Activated CD8-positive, alpha-beta memory T cell treated with anti-CD3 and anti-CD28 coated beads, Interleukin-2, amount 50 U/mL, for 4 hours (primary cell): ENCODE data around the gene CHN1.

Experiments
- DNase-seq: peaks from one replicate; pipeline ENCODE4 v3.0.0-alpha.2; 2020

The CHN1 gene

GRCh38 chr2:175009917-175010621 lies 4.9 kb upstream of the CHN1 start:
- no peak for DNase-seq

DNA sequence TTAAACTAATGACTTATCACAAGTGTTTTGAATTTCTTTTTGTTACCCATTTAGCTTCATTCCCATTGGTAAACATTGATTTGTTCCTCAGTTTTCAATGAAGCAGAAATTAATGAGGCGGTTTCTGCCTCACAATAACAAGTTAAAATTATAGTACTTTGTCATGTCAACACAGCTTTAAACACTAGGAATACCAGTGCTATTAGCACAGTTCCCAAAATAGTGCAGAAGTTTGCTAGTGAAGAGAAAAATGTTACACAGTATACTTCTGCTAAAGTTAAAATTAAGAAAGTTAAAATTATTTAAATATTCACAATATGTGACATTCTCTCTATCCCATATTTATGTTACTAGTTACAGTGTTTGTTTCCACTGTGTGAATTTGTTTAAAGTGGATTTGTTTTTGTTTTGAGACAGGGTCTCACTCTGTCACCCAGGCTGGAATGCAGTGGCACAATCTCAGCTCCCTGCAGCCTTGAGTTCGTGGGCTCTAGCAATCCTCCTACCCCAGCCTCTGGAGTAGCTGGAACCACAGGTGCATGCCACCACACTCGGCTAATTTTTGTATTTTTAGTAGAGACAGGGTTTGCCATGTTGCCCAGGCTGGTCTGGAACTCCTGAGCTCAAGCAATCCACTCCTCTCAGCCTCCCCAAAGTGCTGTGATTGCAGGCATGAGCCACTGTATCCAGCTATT lies 3.8 kb upstream of the CHN1 start:
- no peak for DNase-seq

- no peak for DNase-seq
Measured at GRCh38 chr2:175008009-175008408, 2.8 kb upstream of the CHN1 start.

- no peak for DNase-seq
Measured at GRCh38 chr2:175007510-175007909, 2.3 kb upstream of the CHN1 start.

- no peak for DNase-seq
Measured at GRCh38 chr2:175006281-175006680, 1.1 kb upstream of the CHN1 start.

DNA sequence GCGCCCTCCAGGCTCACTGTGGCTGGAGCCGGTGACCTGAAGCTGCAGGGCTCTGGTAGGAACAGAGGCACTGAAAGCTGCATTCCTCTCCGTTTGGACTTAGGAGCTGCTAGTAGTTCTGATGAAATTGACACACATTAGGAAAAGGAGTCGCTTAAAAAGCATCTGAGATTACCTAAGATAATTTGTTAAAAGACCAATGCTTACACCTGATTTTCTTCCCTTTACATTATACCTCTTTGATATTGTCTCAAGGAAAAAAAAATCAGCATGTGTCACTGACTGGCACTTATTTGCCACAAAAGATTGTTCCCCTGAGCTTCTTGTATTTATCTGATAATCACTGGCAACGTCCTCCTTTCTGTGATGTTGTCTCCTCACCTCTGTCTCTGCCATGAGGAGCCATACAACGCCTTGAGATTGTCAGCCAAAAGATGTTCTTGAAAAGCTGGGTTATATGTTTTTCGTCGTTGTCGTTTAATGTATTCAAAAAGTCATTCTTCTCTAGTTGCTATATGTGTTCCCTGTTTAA lies 618 bp upstream of the CHN1 start:
- no peak for DNase-seq

- no peak for DNase-seq
Measured at GRCh38 chr2:175004730-175004979, 526 bp downstream of the CHN1 start.

DNA sequence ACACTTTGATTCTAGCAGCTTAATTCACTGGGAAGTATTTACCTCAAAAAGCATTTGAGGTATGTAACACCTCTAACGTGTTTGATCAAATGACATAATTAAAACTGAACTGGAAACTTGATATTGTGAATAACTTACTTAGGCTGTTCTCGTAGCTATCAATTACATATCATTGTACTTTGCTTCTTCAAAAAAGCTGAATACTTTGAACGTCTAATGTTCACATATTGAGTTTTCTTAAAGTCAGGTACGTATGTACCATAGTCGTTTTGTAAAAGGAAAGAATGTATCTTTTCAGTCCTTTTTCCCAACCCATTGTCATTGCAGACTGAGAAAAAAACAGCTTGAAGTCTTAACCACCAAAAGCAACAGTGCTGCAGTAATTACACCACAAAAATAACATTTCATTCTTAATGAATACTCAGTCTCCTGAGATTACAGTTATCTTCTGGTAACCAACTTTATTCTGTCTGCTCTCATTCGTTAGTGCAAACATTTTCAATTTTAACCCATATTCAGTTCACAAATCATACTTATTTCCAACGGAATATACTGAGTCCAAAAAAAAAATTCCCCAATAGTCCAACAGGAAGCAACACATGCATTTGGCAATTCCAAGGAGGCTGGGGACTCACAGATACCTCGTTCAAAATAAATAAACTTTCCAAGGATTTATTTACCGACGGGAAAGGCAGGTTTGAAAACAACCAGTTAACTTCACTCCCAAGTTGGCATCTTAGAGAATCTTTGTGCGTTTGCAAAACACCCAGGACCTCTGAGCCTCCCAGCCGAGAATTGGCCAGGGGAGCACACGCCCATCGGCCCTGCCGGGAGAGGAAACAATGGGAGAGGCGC lies 1.1 kb downstream of the CHN1 start:
- no peak for DNase-seq

DNA sequence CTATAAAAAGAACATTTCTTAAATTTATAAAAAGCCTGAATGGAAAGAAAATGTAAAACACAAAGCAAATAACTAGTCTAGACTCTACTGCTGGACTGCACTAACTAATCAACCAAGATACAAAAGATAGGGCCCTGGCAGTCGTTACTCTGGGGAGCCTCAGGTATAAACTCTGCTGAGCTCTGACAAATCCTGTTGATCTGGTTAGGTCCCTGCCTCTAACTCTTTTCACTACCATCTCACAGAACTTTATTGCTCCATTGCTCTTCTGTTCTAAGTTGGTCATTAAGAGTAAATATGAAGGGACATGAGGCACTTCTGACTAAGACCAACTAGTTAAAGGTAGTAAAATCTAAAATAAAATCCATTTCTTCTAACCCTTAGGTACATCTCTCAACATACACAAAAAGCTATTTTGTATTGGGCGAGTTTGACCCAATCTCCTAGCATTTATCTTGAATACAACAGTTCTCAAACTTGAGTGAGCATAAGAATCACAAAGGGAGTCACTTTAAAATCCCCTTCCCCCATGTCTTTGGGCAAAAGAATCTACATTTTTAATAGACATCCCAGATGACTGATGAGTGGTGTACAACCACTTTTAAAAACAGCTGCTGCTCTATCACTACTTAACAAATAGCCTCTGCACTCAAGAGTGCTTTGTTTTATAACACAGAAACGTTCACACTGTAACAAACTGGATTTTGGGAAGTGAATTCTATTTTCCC lies 2.5 kb downstream of the CHN1 start:
- no peak for DNase-seq

DNA sequence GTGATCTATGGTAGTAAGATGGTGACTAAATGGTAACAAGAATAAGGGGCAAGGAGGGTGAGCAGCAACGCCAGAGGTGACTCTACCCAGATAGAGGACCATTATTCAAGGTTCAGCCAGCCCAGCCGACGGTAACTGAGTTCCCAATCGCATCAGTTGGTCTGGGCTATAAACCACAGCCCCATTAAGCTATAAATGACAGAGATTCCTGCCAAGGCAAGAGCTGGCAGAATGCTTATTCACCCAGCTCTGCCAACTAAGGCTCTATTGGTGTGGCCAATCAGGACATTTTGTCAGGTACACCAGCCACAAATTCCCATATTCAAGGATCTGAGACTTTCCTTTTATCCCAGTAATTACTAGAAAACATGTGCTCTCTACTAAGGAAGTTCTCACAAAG lies 3.6 kb downstream of the CHN1 start:
- no peak for DNase-seq

GRCh38 chr2:174997110-174997509 lies 8.1 kb downstream of the CHN1 start:
- DNase-seq, result no peak

DNA sequence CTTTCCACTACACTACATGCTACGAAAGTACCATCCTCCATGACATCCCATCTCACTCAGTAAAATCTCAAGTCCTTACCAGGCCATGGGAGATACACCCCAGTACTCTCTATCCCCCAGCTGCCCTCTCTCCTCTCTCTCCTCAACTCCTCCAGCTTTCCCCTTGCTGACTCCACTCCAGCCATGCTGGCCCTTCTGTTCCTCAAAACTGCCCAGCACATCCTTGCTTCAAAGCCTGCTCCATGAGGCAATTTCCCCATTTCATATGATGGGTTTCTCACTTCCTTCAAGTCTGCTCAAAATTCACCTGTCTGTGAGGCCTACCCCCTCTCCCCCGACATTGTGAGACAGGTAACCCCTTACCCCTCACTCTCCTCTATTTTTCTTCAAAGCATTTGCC lies 8.6 kb downstream of the CHN1 start:
- DNase-seq, result no peak

- no peak for DNase-seq
Measured at GRCh38 chr2:174994381-174994780, 10.8 kb downstream of the CHN1 start.

DNA sequence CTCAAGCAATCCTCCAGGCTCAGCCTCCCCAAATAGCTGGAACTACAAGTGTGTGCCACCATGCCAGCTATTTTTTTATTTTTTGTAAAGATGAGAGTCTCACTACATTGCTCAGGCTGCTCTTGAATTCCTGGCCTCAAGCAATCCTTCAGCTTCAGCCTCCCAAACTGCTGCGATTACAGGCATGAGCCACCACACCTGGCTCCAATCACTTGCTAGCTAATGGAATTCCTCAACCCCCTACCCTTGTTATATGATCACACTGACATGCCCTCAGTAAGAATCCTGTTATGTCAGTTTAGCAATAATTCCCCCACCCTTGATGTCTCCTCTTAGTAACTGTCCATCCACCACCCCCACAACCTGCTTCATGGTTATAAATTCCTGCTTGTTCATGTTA lies 12.3 kb downstream of the CHN1 start:
- no peak for DNase-seq

DNA sequence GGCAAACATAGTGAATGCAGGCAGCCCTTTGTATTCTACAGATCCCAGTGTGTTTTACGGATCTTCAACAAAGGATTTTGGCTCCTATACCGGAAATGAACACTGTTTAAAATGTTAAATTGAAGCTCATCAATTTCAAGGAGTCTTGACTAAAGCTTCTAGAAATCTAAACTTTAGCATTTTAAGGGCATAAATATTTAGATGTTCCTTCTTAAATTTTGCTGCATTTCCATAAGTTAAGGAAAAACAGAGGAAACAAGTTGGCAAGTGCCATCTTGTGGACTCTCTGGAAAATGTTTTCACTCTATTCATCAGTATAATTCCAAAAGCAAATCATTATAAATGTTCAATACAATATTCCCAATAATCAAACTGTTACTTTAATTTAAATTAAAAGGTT lies 19.6 kb downstream of the CHN1 start:
- no peak for DNase-seq

DNA sequence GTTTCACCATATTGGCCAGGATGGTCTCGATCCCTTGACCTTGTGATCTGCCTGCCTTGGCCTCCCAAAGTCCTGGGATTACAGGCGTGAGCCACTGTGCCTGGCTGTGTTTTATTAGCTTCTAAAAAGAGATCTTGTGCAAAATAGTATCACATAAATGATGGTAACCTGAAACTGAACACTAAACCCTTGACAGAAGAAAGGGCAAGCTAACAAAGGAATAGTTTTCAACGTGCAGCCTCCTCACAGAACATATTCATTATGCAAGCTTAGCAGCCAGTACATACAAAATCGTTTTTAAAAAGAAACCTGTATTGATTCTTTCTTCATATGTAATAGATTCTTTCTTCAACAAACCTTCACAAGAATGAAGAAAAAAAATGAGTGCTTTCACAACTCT lies 20.6 kb downstream of the CHN1 start:
- DNase-seq, result no peak

GRCh38 chr2:174981331-174981730 lies 23.9 kb downstream of the CHN1 start:
- DNase-seq, result no peak

- DNase-seq, result no peak
Measured at GRCh38 chr2:174979996-174980395, 25.2 kb downstream of the CHN1 start.

GRCh38 chr2:174977364-174977763 lies 27.8 kb downstream of the CHN1 start:
- DNase-seq, result no peak

- no peak for DNase-seq
Measured at GRCh38 chr2:174974131-174974530, 31.1 kb downstream of the CHN1 start.

GRCh38 chr2:174972924-174973323 lies 32.3 kb downstream of the CHN1 start:
- no peak for DNase-seq

- DNase-seq, result no peak
Measured at GRCh38 chr2:174971868-174972781, 33.1 kb downstream of the CHN1 start.
